Pancreas (tissue), 10 donors: Measurements from ENCODE around the gene RIN2. TPM values are rescaled to one million over a fixed set of nuclear protein-coding genes. Genes with fewer than 3 reads are reported as not detected.

Experiments
- ATAC-seq, 4 donors: fragments of 200-7000 bp; cut with Tn5 transposase; one replicate each; pipeline versions ENCODE4 v1.8.0 to v1.9.1; 2020; ENCODE audit warnings: mild to moderate bottlenecking in 4 of 4, moderate library complexity in 4 of 4
- DNase-seq, 6 donors: peaks; one replicate each; pipeline ENCODE4 v3.0.0-alpha.2; 2020
- FAIRE-seq: peaks from 2 replicates; lab custom pipeline; 2012; peaks lifted over from hg19 to GRCh38; lab: Jason Lieb, UNC
- H3K27ac ChIP-seq, 4 donors: fragments of 200-600 bp; sonication (generic); 1 replicate in 3 of 4; 2 replicates in 1 of 4; pipeline versions ENCODE4 v1.5.0 to v1.8.0; 2020
- H3K27me3 ChIP-seq, 4 donors: fragments of 200-600 bp; one replicate each; pipeline ENCODE4 v1.8.0; 2021
- H3K36me3 ChIP-seq, 3 donors: fragments of 200-600 bp; sonication (generic) in 1 of 3; one replicate each; pipeline versions ENCODE4 v1.5.0 to v1.8.0; 2020 to 2021
- H3K4me1 ChIP-seq, 3 donors: fragments of 200-600 bp; one replicate each; pipeline ENCODE4 v1.8.0; 2021
- H3K4me3 ChIP-seq, 4 donors: fragments of 200-600 bp; sonication (generic) in 2 of 4; one replicate each; pipeline versions ENCODE4 v1.5.0 to v1.8.0; 2020 to 2021
- H3K9me3 ChIP-seq, 4 donors: fragments of 200-600 bp; one replicate each; pipeline ENCODE4 v1.8.0; 2021
- CTCF ChIP-seq, 4 donors: fragments of 200-600 bp; sonication (generic) in 3 of 4; IDR thresholded peaks; one replicate each; pipeline versions ENCODE4 v1.5.0 to v1.8.0; 2021; ENCODE audit warnings: antibody characterized with exemption in 4 of 4
- WGBS, 2 donors: extraction: QIAGEN DNeasy Blood & Tissue Kit; methylation state at CpG; one replicate each; pipeline ENCODE4 v1.1.7; 2013; 5-methylcytosine and 5-hydroxymethylcytosine counted together
- intact Hi-C, 3 donors: fragments of 100-400 bp; cut with DNase I; formaldehyde crosslinking; loops; one replicate each; pipeline versions ENCODE4 v1.11.1 to v1.14.2; 2022
- polyA plus RNA-seq, 2 donors: library from polyadenylated mRNA; stranded (reverse); fragments of 200-250 nt; gene quantifications; one replicate each; pipeline ENCODE4 v1.2.3, GENCODE V29; 2013
- total RNA-seq, 6 donors: library from RNA; stranded (reverse); fragmentation: NEBNext Ultra II Directional in 4 of 6; extraction: Animal tissue kit (Norgen Biotek cat#: 25700) in 4 of 6; gene quantifications; one replicate each; pipeline versions ENCODE4 v1.2.1 to v1.2.4, GENCODE V29; 2021 to 2023
- donor health status: healthy with polysubstance abuse.
- donor health status: DM: no; HTN: no; CAD: no; lungs with moderate emphysema.
- donor health status: DM: no; HTN: no; CAD: no.
- donor health status: control.
- donor health status: control.
- donor health status: Bipolar disorder and iron deficiency.
- donor health status: DM: yes; HTN: yes; CAD: no.
- donor health status: DM: no; HTN: no; CAD: no.
- donor health status: DM: no; HTN: no; CAD: no.
- donor health status: DM: yes; HTN: yes; CAD: no.

The RIN2 gene
- total and polyA plus RNA-seq, 8 donors, result 10.2 to 42.6 (median 21.6) TPM

DNA sequence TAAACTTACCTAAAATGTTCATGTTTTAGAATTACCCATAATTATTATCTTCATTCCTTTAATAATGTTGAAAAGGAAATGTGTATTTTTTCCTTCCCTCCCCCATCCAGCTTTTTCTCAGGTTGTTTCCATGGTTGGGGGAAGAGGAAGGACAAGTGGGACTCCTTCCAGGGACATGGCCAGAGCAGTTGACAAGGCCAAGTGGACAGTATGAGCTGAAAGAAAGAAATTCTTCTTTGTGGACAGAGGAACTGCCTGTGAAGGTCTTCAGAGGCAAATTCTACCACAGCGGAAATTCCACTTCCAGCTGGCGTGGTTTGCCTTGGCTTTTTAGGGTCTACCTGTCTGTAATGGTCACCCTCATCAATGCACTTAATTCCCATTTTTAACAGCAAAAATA lies 33.8 kb downstream of the RIN2 start:
- H3K36me3 ChIP-seq, result no peaks in the 10 kb centered on the region
- ATAC-seq, result no peak

DNA sequence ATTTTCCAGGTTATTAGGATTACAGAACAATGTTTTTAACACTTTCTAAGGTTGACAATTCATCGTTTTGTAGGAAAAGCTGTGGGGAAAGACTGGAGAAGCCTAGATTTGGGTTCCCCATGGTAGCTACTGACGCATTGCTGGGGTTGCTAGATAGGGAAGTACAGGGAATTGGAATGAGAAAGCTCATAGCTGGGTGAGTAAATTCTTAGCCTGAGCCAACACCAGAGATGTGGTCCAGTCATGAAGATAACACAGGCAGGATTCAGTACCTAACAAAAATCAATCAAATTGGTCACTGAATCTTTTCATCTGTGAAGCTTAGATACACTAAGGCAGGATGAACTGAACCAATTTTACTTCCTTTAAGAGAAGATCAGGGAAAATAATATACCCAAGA lies 35.7 kb downstream of the RIN2 start:
- Histone ChIP-seq H3K27me3 (no peaks in the 10 kb centered on the region), H3K4me3 (no peak overlapping the region), H3K4me1 (no peaks in the 10 kb centered on the region), H3K9me3 (peaks cover 0 to 3% (median 0%) of the 10 kb centered on the region in 4 donors), H3K36me3 (no peaks in the 10 kb centered on the region), H3K27ac (no peak overlapping the region)
- no peak for FAIRE-seq
- ATAC-seq, result no peak
- TF ChIP-seq CTCF (IDR thresholded peaks at IDR 0.05), result no peak
- intact Hi-C loops, result no loop called here
- DNase-seq, result no peak
- 92 to 95% methylated on average over 2 of the region's 2 CpGs for WGBS, 2 donors

More for the DNA sequence above, 33.8 kb downstream of the RIN2 start:
- H3K4me1 ChIP-seq, result no peaks in the 10 kb centered on the region
- DNase-seq, result no peak
- H3K4me3 ChIP-seq, result no peak overlapping the region
- intact Hi-C loops, result no loop called here
- H3K27ac ChIP-seq, result no peak overlapping the region
- FAIRE-seq, result no peak
- peaks cover 0 to 3% (median 0%) of the 10 kb centered on the region in 4 donors for H3K9me3 ChIP-seq
- no peaks in the 10 kb centered on the region for H3K27me3 ChIP-seq
- 96 to 97% methylated on average over 2 of the region's 2 CpGs for WGBS, 2 donors
- no peak for TF ChIP-seq CTCF (IDR thresholded peaks at IDR 0.05)

GRCh38 chr20:19794941-19795340 lies 36.9 kb downstream of the RIN2 start:
- Histone ChIP-seq H3K36me3 (no peaks in the 10 kb centered on the region), H3K27ac (no peak overlapping the region), H3K4me3 (no peak overlapping the region), H3K9me3 (no peaks in the 10 kb centered on the region), H3K27me3 (no peaks in the 10 kb centered on the region), H3K4me1 (no peaks in the 10 kb centered on the region)
- WGBS, 2 donors, result 80 to 82% methylated on average over 5 of the region's 5 CpGs
- intact Hi-C loops, result no loop called here
- ATAC-seq (no peak), DNase-seq (no peak), FAIRE-seq (no peak)
- TF ChIP-seq CTCF (IDR thresholded peaks at IDR 0.05), result no peak

- no peak for FAIRE-seq
- no peaks in the 10 kb centered on the region for H3K36me3 ChIP-seq
- intact Hi-C loops, result no loop called here
These were observed 41.3 kb downstream of the RIN2 start for GRCh38 chr20:19799325-19799724.

More at GRCh38 chr20:19799325-19799724, 41.3 kb downstream of the RIN2 start:
- Histone ChIP-seq H3K27me3 (no peaks in the 10 kb centered on the region), H3K27ac (no peak overlapping the region), H3K4me3 (no peak overlapping the region), H3K9me3 (no peaks in the 10 kb centered on the region), H3K4me1 (no peaks in the 10 kb centered on the region)
- ATAC-seq, result no peak
- no peak for TF ChIP-seq CTCF (IDR thresholded peaks at IDR 0.05)
- no peak for DNase-seq
- WGBS, 2 donors, result 87% methylated on average over 5 of the region's 5 CpGs
